HG03432 (cell line): ENCODE results near the gene COA7.
"Not testable (repeated sequence)": the region's sequence is repeated elsewhere in the genome, so short reads cannot be mapped to it uniquely, and the experiment has no call there.

Source experiments
- ATAC-seq: cut with Tn5 transposase; IDR thresholded peaks from one replicate; pipeline ENCODE4 v1.9.1; 2021; ENCODE audit warnings: mild to moderate bottlenecking, moderate library complexity; ENCODE audit not compliant: unreplicated experiment

COA7 gene

DNA sequence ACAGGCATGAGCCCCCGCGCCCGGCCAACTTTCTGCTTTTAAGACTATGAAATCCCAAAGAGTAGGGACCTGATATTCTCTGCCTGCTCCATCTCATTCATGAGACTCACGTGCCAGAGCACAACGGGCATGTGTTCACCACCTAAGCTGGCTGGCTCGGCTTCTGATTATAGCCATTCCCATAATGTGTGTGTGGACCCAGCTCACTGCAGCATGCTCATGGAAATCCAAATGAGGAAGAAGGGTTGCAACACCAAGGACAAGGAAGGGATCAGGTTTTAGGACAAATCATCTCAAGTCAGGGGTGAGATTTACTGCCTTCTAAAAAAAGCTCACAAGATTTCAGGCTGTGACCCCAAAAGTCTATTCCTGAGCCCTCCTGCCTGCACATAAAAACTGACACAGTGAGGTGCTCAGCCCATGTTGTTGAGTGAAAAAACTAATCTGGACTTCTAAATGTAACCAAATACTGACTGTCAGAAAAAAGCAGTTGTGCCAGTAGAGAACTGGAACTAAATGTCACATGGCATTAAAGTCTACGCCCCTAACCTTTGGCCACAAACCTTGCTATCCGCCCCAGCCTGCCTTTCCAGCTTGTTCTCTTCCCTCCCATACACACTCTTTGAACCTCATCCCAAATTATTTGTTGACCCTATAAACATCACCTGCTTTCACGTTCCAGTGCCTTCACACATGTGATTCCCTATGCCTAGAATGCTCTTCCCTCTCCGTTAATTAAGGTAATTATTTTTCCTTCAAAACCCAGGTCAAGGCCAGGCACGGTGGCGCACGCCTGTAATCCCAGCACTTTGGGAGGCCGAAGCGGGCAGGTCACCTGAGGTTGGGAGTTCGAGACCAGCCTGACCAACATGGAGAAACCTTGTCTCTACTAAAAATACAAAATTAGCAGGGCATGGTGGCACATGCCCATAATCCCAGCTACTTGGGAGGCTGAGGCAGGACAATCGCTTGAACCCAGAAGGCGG lies 9.1 kb upstream of the COA7 start:
- no peak for ATAC-seq

- ATAC-seq = no peak
Measured at GRCh38 chr1:52706136-52706670, 8.1 kb upstream of the COA7 start.

DNA sequence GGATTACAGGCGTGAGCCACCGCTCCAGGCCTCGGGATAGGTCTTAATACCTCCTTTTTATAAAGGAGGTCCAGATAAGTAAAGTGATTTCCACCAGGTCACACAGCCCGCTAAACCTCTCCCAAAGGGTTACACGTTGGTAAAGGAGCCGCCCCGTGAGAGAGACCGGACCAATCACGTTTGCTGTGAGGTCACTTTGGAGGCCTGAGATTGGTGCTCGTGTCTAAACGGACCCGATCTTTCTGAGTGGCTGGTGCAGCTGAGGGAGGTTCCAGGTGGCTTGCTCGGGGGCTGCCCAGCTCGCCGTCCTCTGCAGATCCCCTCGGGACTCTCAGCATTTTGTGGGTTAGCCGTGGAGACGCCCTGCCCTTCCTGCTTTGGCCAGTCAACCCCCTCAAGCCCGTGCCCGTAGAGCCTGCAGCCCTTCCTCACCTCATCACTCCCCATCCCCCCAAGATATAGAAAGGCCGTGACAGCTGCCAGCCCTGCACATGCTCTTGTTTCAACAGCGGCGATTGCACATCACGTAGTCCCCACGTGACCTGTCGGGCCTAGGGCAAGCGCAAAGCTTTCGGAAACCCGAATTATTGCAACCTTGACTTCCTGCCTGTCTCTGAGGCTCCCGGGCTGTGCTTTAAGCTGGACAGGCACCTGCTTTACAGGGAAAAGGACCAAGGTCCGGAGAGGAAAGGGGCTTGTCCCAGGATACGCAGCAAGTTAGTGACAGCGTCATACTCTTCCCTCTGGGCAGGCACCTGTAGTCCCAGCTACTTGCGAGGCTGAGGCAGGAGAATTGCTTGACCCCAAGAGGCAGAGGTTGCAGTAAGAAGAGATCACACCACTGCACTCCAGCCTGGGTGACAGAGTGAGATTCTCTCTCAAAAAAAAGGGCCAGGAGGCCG lies 5.0 kb upstream of the COA7 start:
- peak; percentile 85 for ATAC-seq

GRCh38 chr1:52695627-52696026 lies 2.5 kb downstream of the COA7 start:
- no peak for ATAC-seq

- ATAC-seq = no peak
Measured at GRCh38 chr1:52693843-52694242, 4.3 kb downstream of the COA7 start.

DNA sequence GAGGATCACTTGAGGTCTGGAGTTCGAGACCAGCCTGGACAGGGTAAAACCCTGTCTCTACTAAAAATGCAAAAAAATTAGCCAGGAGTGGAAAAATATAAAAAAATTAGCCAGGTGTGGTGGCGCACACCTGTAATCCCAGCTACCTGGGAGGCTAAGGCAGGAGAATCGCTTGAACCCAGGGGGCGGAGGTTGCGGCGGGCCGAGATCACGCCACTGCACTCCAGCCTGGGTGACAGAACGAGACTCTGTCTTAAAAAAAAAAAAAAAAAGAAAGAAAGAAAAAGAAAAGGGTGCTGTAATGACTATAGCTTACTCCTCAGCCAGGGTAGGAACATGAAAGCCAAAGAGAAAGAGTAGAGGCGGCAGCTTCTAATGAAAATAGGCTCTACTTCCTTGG lies 4.8 kb downstream of the COA7 start:
- ATAC-seq = not testable (repeated sequence)

DNA sequence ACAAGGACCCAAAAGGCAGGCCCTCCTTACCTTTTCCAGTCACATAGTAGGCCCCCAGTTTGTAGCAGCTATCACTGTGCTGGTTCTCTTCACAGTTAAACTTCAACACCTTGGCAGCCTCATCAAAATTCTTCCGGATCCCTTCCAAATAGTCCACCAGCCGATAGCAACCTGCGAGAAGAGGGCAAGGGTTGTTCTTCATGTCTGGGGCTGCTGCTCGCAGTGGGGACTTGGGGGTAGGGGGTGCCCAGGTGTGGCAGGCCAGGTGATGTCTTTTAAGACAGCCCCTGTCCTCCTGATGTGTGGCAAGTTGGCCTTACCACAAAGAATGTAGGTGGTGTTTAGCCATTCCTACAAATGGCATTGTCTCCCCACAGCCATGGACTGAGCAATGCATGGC lies 5.5 kb downstream of the COA7 start:
- no peak for ATAC-seq

GRCh38 chr1:52691821-52692220 lies 6.3 kb downstream of the COA7 start:
- ATAC-seq = no peak

- no peak for ATAC-seq
Measured at GRCh38 chr1:52686830-52687229, 11.3 kb downstream of the COA7 start.

GRCh38 chr1:52686261-52686751 lies 11.8 kb downstream of the COA7 start:
- peak; percentile 84 for ATAC-seq

DNA sequence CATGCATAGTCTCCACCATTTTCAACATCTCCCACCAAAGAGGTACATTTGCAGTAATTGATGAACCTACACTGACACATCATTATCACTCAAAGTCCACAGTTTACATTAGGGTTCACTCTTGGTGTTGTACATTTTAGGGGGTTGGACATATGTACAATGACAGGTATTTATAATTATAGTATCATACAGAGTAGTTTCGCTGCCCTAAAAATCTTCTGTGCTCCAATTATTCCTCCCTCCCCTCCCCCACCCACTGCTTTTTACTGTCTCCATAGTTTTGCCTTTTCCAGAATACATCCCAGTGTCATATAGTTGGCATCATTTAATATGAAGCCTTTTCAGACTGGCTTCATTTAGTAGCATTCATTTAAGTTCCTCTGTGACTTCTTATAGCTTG lies 13.6 kb downstream of the COA7 start:
- no peak for ATAC-seq

GRCh38 chr1:52683367-52683940 lies 14.7 kb downstream of the COA7 start:
- no peak for ATAC-seq

- no peak for ATAC-seq
Measured at GRCh38 chr1:52681136-52681535, 17.0 kb downstream of the COA7 start.

- no peak for ATAC-seq
Measured at GRCh38 chr1:52680353-52680752, 17.8 kb downstream of the COA7 start.

- ATAC-seq = no peak
Measured at GRCh38 chr1:52679498-52679897, 18.6 kb downstream of the COA7 start.

DNA sequence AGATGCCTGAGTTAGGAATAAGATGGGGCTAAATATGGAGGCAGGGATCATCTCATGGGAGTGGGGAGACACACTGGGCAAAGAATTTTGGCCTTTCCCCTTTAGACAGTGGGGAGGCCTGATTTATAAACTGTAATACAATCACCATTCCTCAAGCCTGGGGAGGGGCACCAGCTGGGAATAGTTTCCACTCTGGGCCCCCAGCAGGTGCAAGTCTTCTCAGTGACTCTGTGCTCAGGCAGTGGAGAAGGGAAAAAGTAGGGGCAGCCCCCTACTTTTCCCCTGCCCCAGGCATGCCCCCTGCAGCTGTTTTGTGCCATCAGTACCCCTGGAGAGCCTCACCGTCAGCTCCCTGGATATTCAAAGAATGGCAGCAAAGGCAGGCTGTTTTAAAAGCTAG lies 19.1 kb downstream of the COA7 start:
- ATAC-seq = no peak

DNA sequence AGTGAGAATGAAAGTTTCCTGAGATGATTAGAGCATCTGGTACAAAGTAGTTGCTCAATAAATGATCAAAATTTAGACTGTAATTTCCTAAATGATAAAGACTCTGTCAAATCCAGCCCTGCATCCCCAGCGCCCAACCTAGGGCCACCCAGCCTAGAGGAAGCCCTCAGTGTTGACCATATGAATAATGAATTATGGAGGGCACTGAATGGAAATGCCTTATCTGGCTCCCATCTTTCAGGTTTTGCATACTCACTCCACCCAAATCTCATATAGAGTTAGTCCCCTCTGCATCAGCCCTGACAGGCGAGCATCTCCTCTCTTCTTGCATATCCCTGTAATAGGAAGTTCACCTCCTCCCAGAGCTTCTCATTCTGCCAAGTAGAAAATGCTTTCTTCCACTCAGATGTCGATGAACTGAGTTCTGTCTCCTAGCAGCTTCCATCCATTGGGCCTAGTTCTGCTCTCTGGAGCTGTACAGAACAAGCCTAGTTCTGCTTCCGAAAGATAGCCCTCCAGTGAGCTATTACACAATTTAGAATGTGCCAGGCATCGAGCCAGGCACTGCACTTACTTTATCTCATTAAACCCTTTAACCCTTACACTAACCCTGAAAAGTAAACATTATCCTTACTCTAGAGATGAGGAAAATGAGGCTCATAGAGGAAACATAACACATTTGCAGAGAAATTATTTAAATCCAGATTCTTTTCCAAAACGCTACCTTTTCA lies 20.9 kb downstream of the COA7 start:
- no peak for ATAC-seq

- no peak for ATAC-seq
Measured at GRCh38 chr1:52676249-52676903, 21.8 kb downstream of the COA7 start.

DNA sequence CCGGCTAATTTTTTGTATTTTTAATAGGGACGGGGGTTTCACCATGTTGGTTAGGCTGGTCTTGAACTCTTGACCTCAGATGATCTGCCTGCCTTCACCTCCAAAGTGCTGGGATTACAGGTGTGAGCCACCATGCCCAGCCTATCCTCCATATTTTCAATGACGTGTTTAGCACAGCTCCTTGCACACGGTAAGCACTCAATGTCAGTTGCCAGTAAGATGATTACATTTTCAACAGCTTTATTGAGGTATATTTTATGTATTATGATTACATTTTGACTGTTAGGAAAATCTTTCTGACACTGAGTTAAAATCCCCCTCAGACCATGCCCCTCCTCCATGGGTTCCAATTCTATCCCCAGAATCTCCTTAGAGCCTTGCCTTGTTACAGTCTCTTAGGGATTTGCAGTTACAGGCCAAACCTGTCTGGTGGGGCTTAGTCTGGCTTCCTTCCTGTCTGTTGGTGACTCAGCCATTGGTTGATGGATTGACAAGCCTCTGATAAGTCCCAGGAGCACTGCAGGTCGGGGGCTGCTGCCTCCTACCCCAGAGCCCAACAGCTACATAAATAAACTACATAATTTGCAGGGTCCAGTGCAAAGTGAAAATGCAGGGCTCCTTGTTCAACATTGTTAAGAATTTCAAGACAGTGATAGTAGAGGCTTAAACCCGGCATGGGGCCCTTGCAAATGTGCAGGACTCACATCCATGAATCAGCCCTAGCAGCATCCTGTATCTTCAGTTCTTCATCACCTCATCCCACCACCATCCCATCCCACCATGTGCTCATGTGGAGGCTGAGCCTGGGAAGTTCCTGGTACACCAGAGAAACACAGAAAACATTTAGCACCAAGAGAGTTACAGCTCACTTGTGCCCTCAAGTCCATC lies 23.4 kb downstream of the COA7 start:
- ATAC-seq = no peak
